CD4-positive, CD25-positive, alpha-beta regulatory T cell (primary cell): ENCODE results near the gene ZFAND5. TPM values are rescaled to one million over a fixed set of nuclear protein-coding genes. Genes with fewer than 3 reads are reported as not detected.

Experiments used
- ATAC-seq, 2 donors: fragments of 150-1000 bp; cut with Tn5 transposase; one replicate each; pipeline ENCODE4 v1.10.0; 2021; ENCODE audit warnings: low read depth in 2 of 2, moderate number of reproducible peaks in 2 of 2, moderate library complexity in 1 of 2
- DNase-seq, 3 donors: peaks; one replicate each; pipeline versions ENCODE4 v3.0.0 to v3.0.0-alpha.2; 2012 to 2022; ENCODE audit warnings: mixed read lengths in 1 of 3
- H3K27ac ChIP-seq: one replicate; pipeline ENCODE4 v1.7.0; 2013; ENCODE audit warnings: mild to moderate bottlenecking, low read length; ENCODE audit not compliant: insufficient read depth, poor library complexity, severe bottlenecking
- H3K27me3 ChIP-seq: one replicate; pipeline ENCODE4 v1.7.0; 2013; ENCODE audit warnings: low read length; ENCODE audit not compliant: control insufficient read depth, insufficient read depth
- H3K36me3 ChIP-seq: one replicate; pipeline ENCODE4 v1.7.0; 2013; ENCODE audit warnings: mild to moderate bottlenecking, low read length, moderate library complexity; ENCODE audit not compliant: control insufficient read depth, insufficient read depth
- H3K4me1 ChIP-seq: 2 replicates; pipeline ENCODE4 v1.7.0; 2013; ENCODE audit warnings: mild to moderate bottlenecking, low read length; ENCODE audit not compliant: insufficient read depth, control insufficient read depth, poor library complexity, severe bottlenecking
- H3K4me3 ChIP-seq: one replicate; pipeline ENCODE4 v1.7.0; 2013; ENCODE audit warnings: low read depth, mild to moderate bottlenecking, low read length, moderate library complexity
- H3K9me3 ChIP-seq, 2 experiments: 1 replicate in 1 of 2; 2 replicates in 1 of 2; pipeline ENCODE4 v1.7.0; 2013; ENCODE audit warnings: low read length in 2 of 2, mild to moderate bottlenecking in 1 of 2, moderate library complexity in 1 of 2; ENCODE audit not compliant: control insufficient read depth in 2 of 2
- H3K27ac Mint-ChIP-seq, 3 donors: one replicate each; pipeline ENCODE4 v1.8.0; 2020 to 2022; ENCODE audit warnings: mild to moderate bottlenecking in 3 of 3, mixed read lengths in 3 of 3, moderate library complexity in 2 of 3
- H3K27me3 Mint-ChIP-seq: one replicate; pipeline ENCODE4 v1.8.0; 2022; ENCODE audit warnings: mild to moderate bottlenecking, mixed read lengths
- H3K36me3 Mint-ChIP-seq: one replicate; pipeline ENCODE4 v1.8.0; 2020; ENCODE audit warnings: mixed read lengths
- H3K4me1 Mint-ChIP-seq, 4 donors: one replicate each; pipeline ENCODE4 v1.8.0; 2020 to 2022; ENCODE audit warnings: mixed read lengths in 4 of 4, mild to moderate bottlenecking in 1 of 4
- H3K4me3 Mint-ChIP-seq, 4 donors: one replicate each; pipeline ENCODE4 v1.8.0; 2020 to 2022; ENCODE audit warnings: mild to moderate bottlenecking in 4 of 4, mixed read lengths in 4 of 4, moderate library complexity in 3 of 4
- H3K9me3 Mint-ChIP-seq, 7 donors: one replicate each; pipeline ENCODE4 v1.8.0; 2020 to 2022; ENCODE audit warnings: mixed read lengths in 7 of 7, mild to moderate bottlenecking in 3 of 7, moderate library complexity in 2 of 7
- polyA plus RNA-seq, 4 donors: library from polyadenylated mRNA; unstranded; fragments of 300-500 nt; fragmentation: Illumina TruSeq; gene quantifications; one replicate each; pipeline ENCODE4 v1.2.3, GENCODE V29; 2021
- total RNA-seq: library from RNA; stranded (reverse); gene quantifications from one replicate; pipeline ENCODE4 v1.2.3, GENCODE V29; 2022

The ZFAND5 gene
- total and polyA plus RNA-seq, 5 donors from 2014 or later: 63.9 to 291 (median 69.8) TPM

DNA sequence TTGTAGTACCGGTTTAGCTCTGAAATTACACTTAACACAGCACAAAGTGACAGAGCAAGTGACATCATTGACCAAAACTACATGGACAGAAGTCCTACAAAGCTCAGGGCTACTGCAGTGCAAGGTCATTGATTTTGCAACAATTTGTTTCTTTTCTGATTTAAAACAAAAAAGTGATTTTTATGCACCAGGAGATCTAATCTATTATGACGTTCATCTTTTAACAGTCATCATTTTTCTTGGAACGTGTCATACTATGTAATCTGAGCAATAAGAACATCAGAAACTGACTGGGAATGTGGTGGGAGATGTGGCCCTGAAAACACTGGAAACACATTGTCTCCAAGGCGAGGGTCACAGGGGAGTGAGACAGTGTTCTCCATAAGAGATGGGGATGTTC is 17.4 kb upstream of the ZFAND5 start:
- ATAC-seq: no peak
- DNase-seq: no peak
- Histone ChIP-seq H3K4me3 (no peak overlapping the region), H3K4me1 (no peaks in the 10 kb centered on the region), H3K27me3 (no peaks in the 10 kb centered on the region), H3K36me3 (no peaks in the 10 kb centered on the region), H3K27ac (no peak overlapping the region), H3K9me3 (no peaks in the 10 kb centered on the region)
- H3K4me3 Mint-ChIP-seq: no peak overlapping the region
- no peaks in the 10 kb centered on the region for H3K9me3 Mint-ChIP-seq
- H3K36me3 Mint-ChIP-seq: no peaks in the 10 kb centered on the region
- H3K27ac Mint-ChIP-seq: no peak overlapping the region
- H3K27me3 Mint-ChIP-seq: no peaks in the 10 kb centered on the region
- peaks cover 0 to 7% (median under 1%) of the 10 kb centered on the region in 4 donors for H3K4me1 Mint-ChIP-seq

DNA sequence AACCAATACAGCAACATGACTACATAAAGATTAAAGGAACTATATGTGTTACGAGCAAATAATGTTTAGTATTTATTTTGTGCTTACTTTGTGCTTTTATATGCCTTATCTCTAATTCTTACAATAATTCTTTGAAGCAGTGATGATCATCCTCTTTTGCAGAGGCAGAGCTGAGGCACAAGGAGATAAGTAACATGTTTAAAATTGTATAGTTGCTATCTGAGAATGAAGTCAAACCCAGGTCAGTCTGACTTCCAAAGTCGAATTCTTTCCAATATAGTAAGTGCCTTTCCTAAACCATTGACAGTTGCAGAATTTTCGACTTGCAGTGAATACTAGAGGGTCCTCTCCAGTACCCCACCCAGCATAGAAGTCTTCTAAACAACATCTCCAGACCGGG is 12.0 kb upstream of the ZFAND5 start:
- H3K27me3 Mint-ChIP-seq: peaks cover 9% of the 10 kb centered on the region

DNA sequence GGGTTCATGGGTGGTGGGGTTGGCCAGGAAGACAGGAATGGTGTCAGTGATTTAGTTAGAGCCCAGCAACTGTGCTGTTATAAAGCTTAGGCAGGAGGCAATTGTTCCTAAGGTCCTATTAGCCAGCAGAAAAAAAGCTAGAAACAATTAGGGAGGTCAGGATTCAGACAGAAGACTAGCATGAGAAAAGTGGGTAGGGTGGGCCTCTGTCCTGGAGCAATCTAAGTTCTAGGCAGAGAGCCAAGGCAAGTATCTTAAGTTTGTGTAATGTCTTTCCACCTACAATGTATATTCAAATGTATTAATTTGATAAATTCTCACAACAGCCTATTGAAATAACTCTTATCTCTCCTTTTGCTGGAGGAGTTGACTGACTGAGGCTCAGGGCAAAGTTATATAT is 6.1 kb upstream of the ZFAND5 start:
- H3K9me3 ChIP-seq: no peaks in the 10 kb centered on the region
- no peaks in the 10 kb centered on the region for H3K36me3 ChIP-seq
- DNase-seq (no peak), ATAC-seq (no peak)
- no peak overlapping the region for H3K27ac ChIP-seq
- H3K4me3 Mint-ChIP-seq: peak overlapping the region in 1 of 4 donors; percentile 15
- no peak overlapping the region for H3K27ac Mint-ChIP-seq
- H3K4me1 ChIP-seq: no peaks in the 10 kb centered on the region
- peaks cover 4% of the 10 kb centered on the region for H3K27me3 Mint-ChIP-seq
- no peaks in the 10 kb centered on the region for H3K36me3 Mint-ChIP-seq
- H3K9me3 Mint-ChIP-seq: no peaks in the 10 kb centered on the region
- H3K27me3 ChIP-seq: peaks cover 4% of the 10 kb centered on the region
- no peaks in the 10 kb centered on the region for H3K4me1 Mint-ChIP-seq
- no peak overlapping the region for H3K4me3 ChIP-seq

More for the DNA sequence above, 12.0 kb upstream of the ZFAND5 start:
- Mint-ChIP-seq H3K4me1 (no peaks in the 10 kb centered on the region), H3K36me3 (no peaks in the 10 kb centered on the region), H3K27ac (no peak overlapping the region), H3K9me3 (no peaks in the 10 kb centered on the region), H3K4me3 (no peak overlapping the region)
- Histone ChIP-seq H3K27ac (no peak overlapping the region), H3K4me3 (no peak overlapping the region), H3K9me3 (no peaks in the 10 kb centered on the region), H3K4me1 (no peaks in the 10 kb centered on the region), H3K27me3 (peaks cover 4% of the 10 kb centered on the region), H3K36me3 (no peaks in the 10 kb centered on the region)
- DNase-seq (no peak), ATAC-seq (no peak)

DNA sequence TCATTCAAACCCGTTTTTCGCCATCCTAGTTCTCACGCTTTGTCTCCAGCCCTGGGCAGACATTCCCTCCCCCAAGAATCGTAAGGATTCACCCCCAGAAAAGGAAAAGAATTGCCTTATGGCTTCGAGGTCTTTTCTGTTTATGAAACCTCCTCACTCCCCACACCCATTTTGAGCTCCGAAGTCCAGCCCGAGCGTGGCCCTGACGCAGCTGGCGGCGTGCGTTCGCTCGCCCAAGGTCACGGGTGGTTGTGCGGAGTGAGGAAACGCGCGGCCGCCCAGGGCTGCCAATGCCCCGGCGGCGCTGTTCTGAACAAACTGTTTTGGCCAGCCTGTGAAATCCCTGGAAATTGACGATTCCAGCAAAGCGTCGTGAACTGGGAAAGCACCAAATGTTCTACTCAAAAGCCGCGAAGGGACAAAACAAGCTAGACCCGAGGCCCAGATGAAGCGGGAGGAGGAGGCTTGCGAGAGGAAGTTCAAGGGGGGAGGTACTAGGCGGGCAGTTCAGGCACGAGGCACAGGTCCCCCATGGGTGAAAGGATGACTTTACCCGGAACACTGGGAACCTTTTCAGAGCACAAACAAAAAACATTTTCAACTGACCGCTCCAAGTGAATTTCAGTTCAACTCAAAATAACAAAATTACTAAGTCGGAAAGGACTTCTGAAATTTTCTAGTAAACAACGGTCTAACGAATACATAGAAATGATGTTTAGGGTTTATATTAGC is 683 bp upstream of the ZFAND5 start:
- Mint-ChIP-seq H3K4me3 (peak overlapping the region; percentile 89 to 99 (median 94)), H3K27ac (peak overlapping the region; percentile 96 to 99 (median 98)), H3K9me3 (peaks cover 0 to 3% (median 0%) of the 10 kb centered on the region in 7 donors), H3K27me3 (peaks cover 4% of the 10 kb centered on the region), H3K36me3 (no peaks in the 10 kb centered on the region), H3K4me1 (peaks cover 12 to 40% (median 27%) of the 10 kb centered on the region in 4 donors)
- DNase-seq (peak; percentile 45 to 81 (median 62)), ATAC-seq (peak; percentile 19 to 22)
- no peaks in the 10 kb centered on the region for H3K27me3 ChIP-seq
- peak overlapping the region; percentile 85 for H3K4me3 ChIP-seq
- peaks cover 41% of the 10 kb centered on the region for H3K4me1 ChIP-seq
- H3K9me3 ChIP-seq: no peaks in the 10 kb centered on the region
- peak overlapping the region; percentile 98 for H3K27ac ChIP-seq
- H3K36me3 ChIP-seq: peaks cover under 1% of the 10 kb centered on the region

DNA sequence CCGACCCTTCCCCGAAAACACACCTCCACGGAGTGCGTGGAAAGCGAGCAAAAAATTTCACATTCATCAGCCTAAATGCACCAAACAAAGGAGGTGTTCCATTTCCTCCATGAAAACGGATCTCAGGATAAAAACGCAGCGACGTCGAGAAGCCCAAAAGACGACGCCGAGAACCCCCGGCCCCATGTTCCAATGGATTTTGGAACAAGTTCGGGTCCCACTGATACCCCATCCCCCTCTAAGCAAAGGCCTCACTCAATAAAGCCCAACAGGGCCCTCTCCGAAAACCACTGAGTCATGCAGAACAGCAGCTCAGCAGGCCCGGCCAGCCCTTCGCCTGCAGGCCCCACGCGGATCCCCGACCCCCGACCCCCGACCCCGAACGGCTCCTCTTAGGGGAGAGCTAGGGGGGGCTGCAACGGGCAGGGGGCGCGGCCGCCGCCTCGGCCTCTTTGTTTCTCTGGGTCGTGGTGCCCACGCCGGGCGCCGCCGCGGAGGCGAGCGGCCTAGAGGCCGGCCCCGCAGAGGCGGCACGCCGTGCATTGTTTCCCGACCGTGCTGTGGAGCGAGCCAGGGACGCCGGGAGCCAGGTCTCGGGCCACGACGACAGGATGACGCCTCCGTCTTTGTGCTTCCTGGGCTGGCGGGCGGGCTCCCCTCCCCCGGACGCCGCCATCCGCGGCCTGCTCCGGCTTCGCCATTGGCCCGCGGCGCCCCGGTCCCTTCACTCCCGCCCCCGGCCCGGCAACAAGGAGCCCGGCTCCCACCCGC is 915 bp downstream of the ZFAND5 start:
- Mint-ChIP-seq H3K4me1 (peaks cover 15 to 56% (median 42%) of the 10 kb centered on the region in 4 donors), H3K27me3 (peaks cover 4% of the 10 kb centered on the region), H3K9me3 (peaks cover 0 to 3% (median 0%) of the 10 kb centered on the region in 7 donors), H3K36me3 (peaks cover 3% of the 10 kb centered on the region), H3K27ac (peak overlapping the region; percentile 61 to 93 (median 87)), H3K4me3 (peak overlapping the region; percentile 89 to 97 (median 95))
- Histone ChIP-seq H3K4me3 (peak overlapping the region; percentile 93), H3K36me3 (peaks cover 17% of the 10 kb centered on the region), H3K27ac (peak overlapping the region; percentile 98), H3K9me3 (no peaks in the 10 kb centered on the region), H3K27me3 (no peaks in the 10 kb centered on the region), H3K4me1 (peaks cover 55% of the 10 kb centered on the region)
- peak; percentile 69 to 84 (median 78) for DNase-seq
- peak; percentile 59 for ATAC-seq

DNA sequence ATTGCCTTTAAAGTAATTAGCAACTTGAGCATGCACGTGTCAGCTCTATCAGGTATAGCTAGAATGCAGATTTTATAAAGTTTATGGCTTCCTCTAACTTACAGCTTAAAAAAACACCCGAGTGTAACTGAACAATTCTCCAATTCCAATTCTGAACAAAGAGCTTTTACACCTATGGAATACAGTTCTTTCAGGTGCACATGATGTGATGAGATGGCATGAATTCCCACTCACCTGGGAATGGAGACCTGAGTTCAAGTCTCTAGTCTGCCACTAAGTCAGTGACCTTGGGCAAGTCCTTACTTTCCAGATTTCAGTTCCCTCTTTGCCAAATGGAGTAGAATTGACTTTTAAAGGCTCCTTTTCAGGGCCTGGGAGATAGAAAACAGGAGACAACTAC is 1.8 kb downstream of the ZFAND5 start:
- Mint-ChIP-seq H3K4me1 (peaks cover 21 to 65% (median 50%) of the 10 kb centered on the region in 4 donors), H3K27me3 (peaks cover 4% of the 10 kb centered on the region), H3K9me3 (peaks cover 0 to 3% (median 0%) of the 10 kb centered on the region in 7 donors), H3K27ac (peak overlapping the region; percentile 61 to 93 (median 74)), H3K36me3 (peaks cover 8% of the 10 kb centered on the region), H3K4me3 (peak overlapping the region; percentile 89 to 97 (median 95))
- DNase-seq (no peak), ATAC-seq (no peak)
- H3K27me3 ChIP-seq: no peaks in the 10 kb centered on the region
- peak overlapping the region; percentile 93 for H3K4me3 ChIP-seq
- H3K36me3 ChIP-seq: peaks cover 25% of the 10 kb centered on the region
- H3K27ac ChIP-seq: peak overlapping the region; percentile 98
- H3K9me3 ChIP-seq: no peaks in the 10 kb centered on the region
- H3K4me1 ChIP-seq: peaks cover 61% of the 10 kb centered on the region

DNA sequence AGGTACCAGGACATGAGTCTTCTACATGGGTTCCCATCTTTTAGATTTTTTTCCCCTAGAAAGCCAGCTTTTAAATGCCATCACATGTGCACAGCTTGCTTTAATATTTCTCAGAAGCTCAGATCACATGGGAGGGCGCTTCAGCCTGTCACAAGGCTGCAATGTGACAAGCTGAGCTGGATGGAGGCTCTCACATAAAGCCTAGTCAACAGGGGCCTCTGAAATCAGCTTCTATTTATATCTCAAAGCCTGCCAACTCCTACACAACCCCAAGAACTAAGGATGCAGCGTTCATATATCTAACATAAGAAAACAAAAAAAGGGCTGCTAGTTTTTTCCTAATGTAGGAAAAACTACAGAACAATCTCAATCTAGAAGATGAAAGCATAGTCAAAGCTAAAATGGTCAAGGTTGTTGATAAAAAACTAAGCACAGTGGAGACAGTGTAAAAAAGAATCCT is 2.3 kb downstream of the ZFAND5 start:
- DNase-seq (peak; percentile 21 to 84 (median 30)), ATAC-seq (peak; percentile 15 to 24)
- H3K9me3 Mint-ChIP-seq: peaks cover 0 to 3% (median 0%) of the 10 kb centered on the region in 7 donors
- peaks cover 11% of the 10 kb centered on the region for H3K36me3 Mint-ChIP-seq
- Histone ChIP-seq H3K4me1 (peaks cover 67% of the 10 kb centered on the region), H3K4me3 (peak overlapping the region; percentile 93), H3K36me3 (peaks cover 30% of the 10 kb centered on the region), H3K9me3 (no peaks in the 10 kb centered on the region), H3K27ac (peak overlapping the region; percentile 98), H3K27me3 (no peaks in the 10 kb centered on the region)
- H3K27me3 Mint-ChIP-seq: peaks cover 4% of the 10 kb centered on the region
- H3K27ac Mint-ChIP-seq: peak overlapping the region; percentile 60 to 88 (median 61)
- H3K4me1 Mint-ChIP-seq: peaks cover 26 to 70% (median 55%) of the 10 kb centered on the region in 4 donors
- H3K4me3 Mint-ChIP-seq: peak overlapping the region; percentile 89 to 97 (median 95)
